SH-SY5Y (cell line): ENCODE measurements around the gene TPRA1.

Experiments used
- GATA2 ChIP-seq: IDR thresholded peaks from 2 replicates; pipeline ENCODE4 v1.6.1; 2011; ENCODE audit warnings: mild to moderate bottlenecking, low read depth, low read length
- GATA3 ChIP-seq: IDR thresholded peaks from 2 replicates; pipeline ENCODE4 v1.6.1; 2011; ENCODE audit warnings: low read depth, mild to moderate bottlenecking, low read length, moderate library complexity

GRCh38 chr3:127589600-127590281, 792 bp downstream of the TPRA1 start:
- no peak for TF ChIP-seq GATA3
- no peak for TF ChIP-seq GATA2
